KMS-11 (cell line): ENCODE data around the gene ITSN1.

ENCODE experiments used
- H2AFZ ChIP-seq: fragments of 200-600 bp; sonication (generic); 2 replicates; pipeline ENCODE4 v1.6.1; 2016; ENCODE audit warnings: antibody characterized with exemption, mixed run types, low read depth
- H3K27ac ChIP-seq: fragments of 200-600 bp; sonication (generic); 2 replicates; pipeline ENCODE4 v1.6.1; 2016; ENCODE audit warnings: mild to moderate bottlenecking, mixed run types
- H3K27me3 ChIP-seq: fragments of 200-600 bp; sonication (generic); 2 replicates; pipeline ENCODE4 v1.6.1; 2017; ENCODE audit warnings: mild to moderate bottlenecking, low read depth, mixed run types, moderate library complexity; ENCODE audit not compliant: insufficient read depth
- H3K36me3 ChIP-seq: fragments of 200-600 bp; sonication (generic); 2 replicates; pipeline ENCODE4 v1.6.1; 2017; ENCODE audit warnings: mild to moderate bottlenecking, mixed run types; ENCODE audit not compliant: insufficient read depth
- H3K4me1 ChIP-seq: fragments of 200-600 bp; sonication (generic); 2 replicates; pipeline ENCODE4 v1.6.1; 2016; ENCODE audit warnings: mild to moderate bottlenecking, low read depth, mixed run types; ENCODE audit not compliant: poor library complexity, severe bottlenecking
- H3K4me2 ChIP-seq: fragments of 200-600 bp; sonication (generic); 2 replicates; pipeline ENCODE4 v1.7.0; 2016; ENCODE audit warnings: mild to moderate bottlenecking, mixed run types
- H3K4me3 ChIP-seq: fragments of 200-600 bp; sonication (generic); IDR thresholded peaks from 2 replicates; pipeline ENCODE4 v1.6.1; 2017; ENCODE audit warnings: low read depth, low read length, mixed read lengths; ENCODE audit not compliant: insufficient read depth
- H3K79me2 ChIP-seq: fragments of 200-600 bp; sonication (generic); 2 replicates; pipeline ENCODE4 v1.6.1; 2016; ENCODE audit warnings: low read depth, mixed run types; ENCODE audit not compliant: insufficient read depth
- H3K9ac ChIP-seq: fragments of 200-600 bp; sonication (generic); 2 replicates; pipeline ENCODE4 v1.6.1; 2016; ENCODE audit warnings: mild to moderate bottlenecking, mixed run types
- H4K20me1 ChIP-seq: fragments of 200-600 bp; sonication (generic); 2 replicates; pipeline ENCODE4 v1.6.1; 2016; ENCODE audit warnings: mild to moderate bottlenecking, mixed run types; ENCODE audit not compliant: insufficient read depth
- CTCF ChIP-seq: fragments of 200-600 bp; sonication (generic); conservative IDR thresholded peaks from 2 replicates; pipeline ENCODE4 v1.6.1; 2017; ENCODE audit warnings: low read depth, mild to moderate bottlenecking, antibody characterized with exemption, low read length, moderate library complexity, mixed read lengths

Gene ITSN1

GRCh38 chr21:33839167-33839716 is 196.9 kb downstream of the ITSN1 start:
- H3K27ac ChIP-seq: no peak overlapping the region
- no peaks in the 10 kb centered on the region for H3K36me3 ChIP-seq
- TF ChIP-seq CTCF: no peak

DNA sequence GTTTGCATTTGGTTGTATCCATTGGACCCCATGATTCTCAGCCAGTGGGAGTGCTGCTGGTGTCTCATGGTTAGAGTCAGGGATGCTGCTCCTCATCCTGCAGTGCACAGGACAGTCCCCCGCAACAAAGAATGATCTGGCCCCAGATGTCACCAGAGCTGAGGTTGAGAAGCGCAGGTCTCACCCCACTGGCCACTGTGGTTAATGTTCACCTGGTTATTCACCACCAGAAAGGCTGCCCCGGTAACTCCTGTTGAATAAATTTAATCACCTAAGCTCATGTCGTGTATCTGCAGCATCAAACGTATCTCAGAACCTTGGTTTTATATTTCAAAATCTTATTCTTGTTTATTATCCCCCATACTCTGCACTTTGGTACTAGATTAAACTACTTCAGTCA is 197.5 kb downstream of the ITSN1 start:
- TF ChIP-seq CTCF: no peak

More at GRCh38 chr21:33839167-33839716, 196.9 kb downstream of the ITSN1 start:
- no peak overlapping the region for H2AFZ ChIP-seq
- no peaks in the 10 kb centered on the region for H4K20me1 ChIP-seq
- H3K4me2 ChIP-seq: no peak overlapping the region
- no peak overlapping the region for H3K4me3 ChIP-seq
- no peaks in the 10 kb centered on the region for H3K4me1 ChIP-seq
- no peaks in the 10 kb centered on the region for H3K79me2 ChIP-seq
- H3K9ac ChIP-seq: no peak overlapping the region
- no peaks in the 10 kb centered on the region for H3K27me3 ChIP-seq

DNA sequence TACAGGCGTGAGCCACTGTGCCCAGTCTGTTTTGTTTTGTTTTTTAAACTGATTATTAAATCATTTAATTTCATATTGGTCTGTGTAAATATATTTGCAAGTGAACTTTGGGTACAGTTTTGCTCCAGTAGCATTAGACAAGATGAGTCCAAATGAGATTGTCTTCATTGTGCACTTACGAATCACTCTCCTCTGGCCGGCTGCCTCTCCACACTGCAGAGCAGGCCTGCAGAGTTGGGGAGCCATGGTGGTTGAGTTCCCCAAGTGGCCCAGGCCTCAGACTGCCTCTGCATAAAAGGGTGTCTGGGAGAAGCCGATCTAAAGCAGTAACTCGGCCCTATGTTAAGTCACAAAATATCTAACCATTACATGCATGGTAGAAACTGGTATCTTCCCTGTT is 198.5 kb downstream of the ITSN1 start:
- no peaks in the 10 kb centered on the region for H3K36me3 ChIP-seq
- no peak for TF ChIP-seq CTCF
- H3K9ac ChIP-seq: no peak overlapping the region
- H4K20me1 ChIP-seq: no peaks in the 10 kb centered on the region
- no peak overlapping the region for H3K27ac ChIP-seq
- no peaks in the 10 kb centered on the region for H3K4me1 ChIP-seq
- H3K27me3 ChIP-seq: no peaks in the 10 kb centered on the region
- H3K79me2 ChIP-seq: no peaks in the 10 kb centered on the region
- H3K4me2 ChIP-seq: no peak overlapping the region
- no peak overlapping the region for H2AFZ ChIP-seq
- no peak overlapping the region for H3K4me3 ChIP-seq

More for the DNA sequence above, 197.5 kb downstream of the ITSN1 start:
- H3K27ac ChIP-seq: no peak overlapping the region
- no peak overlapping the region for H3K4me3 ChIP-seq
- no peaks in the 10 kb centered on the region for H3K36me3 ChIP-seq
- H3K4me1 ChIP-seq: no peaks in the 10 kb centered on the region
- H4K20me1 ChIP-seq: no peaks in the 10 kb centered on the region
- no peaks in the 10 kb centered on the region for H3K27me3 ChIP-seq
- H3K4me2 ChIP-seq: no peak overlapping the region
- H3K79me2 ChIP-seq: no peaks in the 10 kb centered on the region
- no peak overlapping the region for H2AFZ ChIP-seq
- no peak overlapping the region for H3K9ac ChIP-seq

DNA sequence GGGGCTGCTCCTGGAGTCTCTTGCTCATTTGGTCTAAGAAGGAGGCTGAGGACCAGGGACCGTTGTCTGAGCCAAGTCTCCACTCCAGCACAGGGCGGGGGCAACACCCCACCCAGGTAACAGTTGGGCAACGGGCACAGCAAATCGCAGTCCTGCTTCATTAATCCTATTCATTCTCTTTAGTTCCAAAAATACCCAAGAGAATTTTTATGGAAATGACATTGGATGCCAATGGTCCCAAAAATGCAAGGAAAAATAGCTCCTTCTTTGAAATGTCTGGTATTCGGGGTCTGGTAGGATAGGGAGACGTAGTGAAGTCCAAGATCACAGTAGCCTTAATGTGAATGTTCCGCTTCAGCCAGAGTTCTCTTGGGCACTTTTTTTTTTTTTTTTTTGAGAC is 199.3 kb downstream of the ITSN1 start:
- Histone ChIP-seq H2AFZ (no peak overlapping the region), H3K4me3 (no peak overlapping the region), H3K36me3 (no peaks in the 10 kb centered on the region), H3K79me2 (no peaks in the 10 kb centered on the region), H3K27ac (no peak overlapping the region), H3K27me3 (no peaks in the 10 kb centered on the region), H4K20me1 (no peaks in the 10 kb centered on the region), H3K9ac (no peak overlapping the region), H3K4me2 (no peak overlapping the region), H3K4me1 (no peaks in the 10 kb centered on the region)
- TF ChIP-seq CTCF: no peak

DNA sequence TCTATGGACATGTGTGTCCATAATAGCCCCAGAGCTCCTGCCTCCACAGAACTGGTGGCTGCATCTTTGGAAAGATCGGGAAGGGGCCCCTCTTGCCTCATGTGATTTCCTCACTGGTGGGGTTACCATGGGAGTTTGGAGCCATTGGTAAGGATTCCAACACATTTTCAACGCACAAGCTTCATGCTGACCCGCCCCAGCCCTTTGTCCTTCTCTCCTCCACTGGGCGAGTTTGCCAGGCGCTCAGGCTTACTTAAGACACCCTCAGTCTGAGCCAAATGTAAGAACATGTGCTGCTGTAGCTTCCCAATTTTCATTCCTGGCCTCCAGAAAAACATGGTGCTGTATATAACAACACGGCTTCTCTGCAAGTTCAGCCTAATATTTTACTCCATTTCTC is 200.9 kb downstream of the ITSN1 start:
- Histone ChIP-seq H4K20me1 (no peaks in the 10 kb centered on the region), H2AFZ (no peak overlapping the region), H3K9ac (no peak overlapping the region), H3K79me2 (no peaks in the 10 kb centered on the region), H3K4me2 (no peak overlapping the region), H3K36me3 (no peaks in the 10 kb centered on the region), H3K27ac (no peak overlapping the region), H3K4me1 (no peaks in the 10 kb centered on the region), H3K4me3 (no peak overlapping the region), H3K27me3 (no peaks in the 10 kb centered on the region)
- TF ChIP-seq CTCF: no peak
